ENCODE data around the gene GRID2.

DNA sequence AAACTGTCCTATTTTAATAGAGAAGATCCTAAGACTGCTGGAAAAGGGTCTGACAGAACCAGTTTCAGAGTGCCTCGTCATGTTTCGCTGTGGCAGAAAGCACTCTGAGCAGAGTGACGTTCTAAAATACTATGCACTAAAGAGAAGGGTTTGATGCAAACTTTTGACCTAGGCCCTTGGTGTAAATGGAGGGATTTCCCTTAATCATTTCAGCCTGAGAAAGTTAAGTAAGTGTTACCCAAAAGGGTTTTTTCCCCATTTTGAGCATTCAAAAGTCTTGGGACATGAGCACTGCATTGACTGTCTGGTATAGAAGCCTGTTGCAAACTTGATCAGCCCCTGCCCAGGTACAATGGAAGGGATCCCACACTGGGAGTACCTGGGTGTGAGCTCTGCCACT lies 1367.3 kb downstream of the GRID2 start:
- TF ChIP-seq, protein P1, sequence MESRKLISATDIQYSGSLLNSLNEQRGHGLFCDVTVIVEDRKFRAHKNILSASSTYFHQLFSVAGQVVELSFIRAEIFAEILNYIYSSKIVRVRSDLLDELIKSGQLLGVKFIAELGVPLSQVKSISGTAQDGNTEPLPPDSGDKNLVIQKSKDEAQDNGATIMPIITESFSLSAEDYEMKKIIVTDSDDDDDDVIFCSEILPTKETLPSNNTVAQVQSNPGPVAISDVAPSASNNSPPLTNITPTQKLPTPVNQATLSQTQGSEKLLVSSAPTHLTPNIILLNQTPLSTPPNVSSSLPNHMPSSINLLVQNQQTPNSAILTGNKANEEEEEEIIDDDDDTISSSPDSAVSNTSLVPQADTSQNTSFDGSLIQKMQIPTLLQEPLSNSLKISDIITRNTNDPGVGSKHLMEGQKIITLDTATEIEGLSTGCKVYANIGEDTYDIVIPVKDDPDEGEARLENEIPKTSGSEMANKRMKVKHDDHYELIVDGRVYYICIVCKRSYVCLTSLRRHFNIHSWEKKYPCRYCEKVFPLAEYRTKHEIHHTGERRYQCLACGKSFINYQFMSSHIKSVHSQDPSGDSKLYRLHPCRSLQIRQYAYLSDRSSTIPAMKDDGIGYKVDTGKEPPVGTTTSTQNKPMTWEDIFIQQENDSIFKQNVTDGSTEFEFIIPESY (IDR thresholded peaks at IDR 0.05): no peak
- TF ChIP-seq YY1 (IDR thresholded peaks at IDR 0.05): no peak
- TF ChIP-seq, protein P2, sequence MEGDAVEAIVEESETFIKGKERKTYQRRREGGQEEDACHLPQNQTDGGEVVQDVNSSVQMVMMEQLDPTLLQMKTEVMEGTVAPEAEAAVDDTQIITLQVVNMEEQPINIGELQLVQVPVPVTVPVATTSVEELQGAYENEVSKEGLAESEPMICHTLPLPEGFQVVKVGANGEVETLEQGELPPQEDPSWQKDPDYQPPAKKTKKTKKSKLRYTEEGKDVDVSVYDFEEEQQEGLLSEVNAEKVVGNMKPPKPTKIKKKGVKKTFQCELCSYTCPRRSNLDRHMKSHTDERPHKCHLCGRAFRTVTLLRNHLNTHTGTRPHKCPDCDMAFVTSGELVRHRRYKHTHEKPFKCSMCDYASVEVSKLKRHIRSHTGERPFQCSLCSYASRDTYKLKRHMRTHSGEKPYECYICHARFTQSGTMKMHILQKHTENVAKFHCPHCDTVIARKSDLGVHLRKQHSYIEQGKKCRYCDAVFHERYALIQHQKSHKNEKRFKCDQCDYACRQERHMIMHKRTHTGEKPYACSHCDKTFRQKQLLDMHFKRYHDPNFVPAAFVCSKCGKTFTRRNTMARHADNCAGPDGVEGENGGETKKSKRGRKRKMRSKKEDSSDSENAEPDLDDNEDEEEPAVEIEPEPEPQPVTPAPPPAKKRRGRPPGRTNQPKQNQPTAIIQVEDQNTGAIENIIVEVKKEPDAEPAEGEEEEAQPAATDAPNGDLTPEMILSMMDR (IDR thresholded peaks at IDR 0.05; ENCODE audit: low read depth, low read length, missing input control): no peak
- TF ChIP-seq TAF1 (conservative IDR thresholded peaks at IDR 0.05): no peak
- TF ChIP-seq, protein P3, sequence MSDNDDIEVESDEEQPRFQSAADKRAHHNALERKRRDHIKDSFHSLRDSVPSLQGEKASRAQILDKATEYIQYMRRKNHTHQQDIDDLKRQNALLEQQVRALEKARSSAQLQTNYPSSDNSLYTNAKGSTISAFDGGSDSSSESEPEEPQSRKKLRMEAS (IDR thresholded peaks at IDR 0.05): no peak
- TF ChIP-seq EGR1 (IDR thresholded peaks at IDR 0.05; ENCODE audit: low read depth in 2 of 2): no peak
- TF ChIP-seq, protein P4, sequence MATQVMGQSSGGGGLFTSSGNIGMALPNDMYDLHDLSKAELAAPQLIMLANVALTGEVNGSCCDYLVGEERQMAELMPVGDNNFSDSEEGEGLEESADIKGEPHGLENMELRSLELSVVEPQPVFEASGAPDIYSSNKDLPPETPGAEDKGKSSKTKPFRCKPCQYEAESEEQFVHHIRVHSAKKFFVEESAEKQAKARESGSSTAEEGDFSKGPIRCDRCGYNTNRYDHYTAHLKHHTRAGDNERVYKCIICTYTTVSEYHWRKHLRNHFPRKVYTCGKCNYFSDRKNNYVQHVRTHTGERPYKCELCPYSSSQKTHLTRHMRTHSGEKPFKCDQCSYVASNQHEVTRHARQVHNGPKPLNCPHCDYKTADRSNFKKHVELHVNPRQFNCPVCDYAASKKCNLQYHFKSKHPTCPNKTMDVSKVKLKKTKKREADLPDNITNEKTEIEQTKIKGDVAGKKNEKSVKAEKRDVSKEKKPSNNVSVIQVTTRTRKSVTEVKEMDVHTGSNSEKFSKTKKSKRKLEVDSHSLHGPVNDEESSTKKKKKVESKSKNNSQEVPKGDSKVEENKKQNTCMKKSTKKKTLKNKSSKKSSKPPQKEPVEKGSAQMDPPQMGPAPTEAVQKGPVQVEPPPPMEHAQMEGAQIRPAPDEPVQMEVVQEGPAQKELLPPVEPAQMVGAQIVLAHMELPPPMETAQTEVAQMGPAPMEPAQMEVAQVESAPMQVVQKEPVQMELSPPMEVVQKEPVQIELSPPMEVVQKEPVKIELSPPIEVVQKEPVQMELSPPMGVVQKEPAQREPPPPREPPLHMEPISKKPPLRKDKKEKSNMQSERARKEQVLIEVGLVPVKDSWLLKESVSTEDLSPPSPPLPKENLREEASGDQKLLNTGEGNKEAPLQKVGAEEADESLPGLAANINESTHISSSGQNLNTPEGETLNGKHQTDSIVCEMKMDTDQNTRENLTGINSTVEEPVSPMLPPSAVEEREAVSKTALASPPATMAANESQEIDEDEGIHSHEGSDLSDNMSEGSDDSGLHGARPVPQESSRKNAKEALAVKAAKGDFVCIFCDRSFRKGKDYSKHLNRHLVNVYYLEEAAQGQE (IDR thresholded peaks at IDR 0.05): no peak
- TF ChIP-seq, protein P5, sequence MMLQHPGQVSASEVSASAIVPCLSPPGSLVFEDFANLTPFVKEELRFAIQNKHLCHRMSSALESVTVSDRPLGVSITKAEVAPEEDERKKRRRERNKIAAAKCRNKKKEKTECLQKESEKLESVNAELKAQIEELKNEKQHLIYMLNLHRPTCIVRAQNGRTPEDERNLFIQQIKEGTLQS (IDR thresholded peaks at IDR 0.05): no peak

Measured in liver (tissue), 3 donors.